Measurements from ENCODE around the gene LRRC4C. TPM values are rescaled to one million over a fixed set of nuclear protein-coding genes. Genes with fewer than 3 reads are reported as not detected.

LRRC4C gene
- total RNA-seq, 3 donors from 2014 or later, result 0.29 to 4.1 TPM; not detected in 1

DNA sequence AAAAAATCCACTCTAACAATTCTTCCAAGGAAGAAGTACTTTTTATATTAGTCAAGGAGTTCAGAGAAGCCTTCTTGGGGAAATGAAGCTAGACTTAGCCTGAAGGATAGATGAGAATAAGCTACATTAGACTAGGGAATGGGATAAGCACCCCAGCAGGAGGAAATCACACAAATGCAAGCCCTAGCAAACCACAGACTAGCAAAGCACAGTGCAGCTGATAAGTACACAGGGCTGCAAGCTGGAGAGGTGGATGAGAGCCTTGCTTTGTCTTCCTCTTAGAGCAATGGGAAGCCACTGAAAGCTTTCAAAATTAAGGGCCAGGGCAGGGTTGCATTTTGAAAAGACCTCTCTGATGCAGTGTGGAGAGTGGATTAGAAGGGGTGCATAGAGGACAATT is 946.2 kb downstream of the LRRC4C start:
- intact Hi-C loops (cut with DNase I, micrococcal nuclease), result no loop called here
- no peak for ATAC-seq
- H3K9me3 ChIP-seq, result peaks cover 26% of the 10 kb centered on the region
- TF ChIP-seq, protein P1, sequence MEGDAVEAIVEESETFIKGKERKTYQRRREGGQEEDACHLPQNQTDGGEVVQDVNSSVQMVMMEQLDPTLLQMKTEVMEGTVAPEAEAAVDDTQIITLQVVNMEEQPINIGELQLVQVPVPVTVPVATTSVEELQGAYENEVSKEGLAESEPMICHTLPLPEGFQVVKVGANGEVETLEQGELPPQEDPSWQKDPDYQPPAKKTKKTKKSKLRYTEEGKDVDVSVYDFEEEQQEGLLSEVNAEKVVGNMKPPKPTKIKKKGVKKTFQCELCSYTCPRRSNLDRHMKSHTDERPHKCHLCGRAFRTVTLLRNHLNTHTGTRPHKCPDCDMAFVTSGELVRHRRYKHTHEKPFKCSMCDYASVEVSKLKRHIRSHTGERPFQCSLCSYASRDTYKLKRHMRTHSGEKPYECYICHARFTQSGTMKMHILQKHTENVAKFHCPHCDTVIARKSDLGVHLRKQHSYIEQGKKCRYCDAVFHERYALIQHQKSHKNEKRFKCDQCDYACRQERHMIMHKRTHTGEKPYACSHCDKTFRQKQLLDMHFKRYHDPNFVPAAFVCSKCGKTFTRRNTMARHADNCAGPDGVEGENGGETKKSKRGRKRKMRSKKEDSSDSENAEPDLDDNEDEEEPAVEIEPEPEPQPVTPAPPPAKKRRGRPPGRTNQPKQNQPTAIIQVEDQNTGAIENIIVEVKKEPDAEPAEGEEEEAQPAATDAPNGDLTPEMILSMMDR (IDR thresholded peaks at IDR 0.05), result no peak
- no peaks in the 10 kb centered on the region for H3K36me3 ChIP-seq (ENCODE audit: low read depth)
- DNase-seq, result no peak
- no peak overlapping the region for H3K4me3 ChIP-seq
- no peaks in the 10 kb centered on the region for H3K4me1 ChIP-seq (ENCODE audit: low read depth)

DNA sequence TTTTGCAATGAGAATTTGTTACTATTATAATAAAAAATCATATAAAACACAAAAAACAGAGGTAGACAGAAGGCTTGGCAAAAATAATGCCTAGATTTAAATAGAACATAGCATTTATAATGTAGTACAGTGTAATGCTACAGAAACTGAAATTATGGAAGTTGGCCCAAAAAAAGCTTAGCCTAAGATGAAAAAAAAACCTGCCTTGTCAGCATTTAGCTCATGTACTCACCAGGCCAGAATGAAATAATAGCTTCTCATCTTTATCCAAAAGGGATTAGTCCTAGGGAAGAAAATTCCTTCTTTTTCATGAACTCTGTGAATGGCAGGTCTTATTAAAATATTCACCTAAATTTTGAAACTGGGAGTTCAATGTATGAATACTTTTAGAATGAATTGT is 951.1 kb downstream of the LRRC4C start:
- no peaks in the 10 kb centered on the region for H3K4me1 ChIP-seq (ENCODE audit: low read depth)
- intact Hi-C loops (cut with DNase I, micrococcal nuclease), result no loop called here
- H3K9me3 ChIP-seq, result peaks cover 18% of the 10 kb centered on the region
- H3K4me3 ChIP-seq, result no peak overlapping the region
- H3K36me3 ChIP-seq (ENCODE audit: low read depth), result no peaks in the 10 kb centered on the region
- no peak for DNase-seq
- ATAC-seq, result no peak
- TF ChIP-seq, protein P1 (IDR thresholded peaks at IDR 0.05), result no peak

DNA sequence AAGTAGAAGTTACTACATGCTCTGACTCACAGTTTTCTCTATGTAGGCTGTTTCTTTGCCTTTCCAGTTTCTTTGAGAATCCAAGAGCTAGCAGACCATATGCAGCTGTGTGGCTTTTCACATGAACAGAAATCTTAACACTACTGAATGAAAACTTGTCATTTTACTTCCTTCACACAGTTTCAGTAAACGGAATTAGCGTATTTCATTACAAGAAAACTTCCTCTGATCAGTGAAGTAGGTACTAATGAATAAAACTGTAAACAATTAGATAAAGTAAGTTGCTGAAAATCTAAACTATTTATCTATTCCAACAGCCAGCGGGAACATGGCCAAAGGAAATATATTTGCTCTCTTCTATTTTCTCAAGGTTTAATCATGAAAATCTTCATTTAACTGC is 953.2 kb downstream of the LRRC4C start:
- Histone ChIP-seq H3K9me3 (peaks cover 25% of the 10 kb centered on the region), H3K4me3 (no peak overlapping the region), H3K4me1 (ENCODE audit: low read depth) (no peaks in the 10 kb centered on the region), H3K36me3 (ENCODE audit: low read depth) (no peaks in the 10 kb centered on the region)
- ATAC-seq (no peak), DNase-seq (no peak)
- intact Hi-C loops (cut with DNase I, micrococcal nuclease), result no loop called here
- TF ChIP-seq, protein P1 (IDR thresholded peaks at IDR 0.05), result no peak

DNA sequence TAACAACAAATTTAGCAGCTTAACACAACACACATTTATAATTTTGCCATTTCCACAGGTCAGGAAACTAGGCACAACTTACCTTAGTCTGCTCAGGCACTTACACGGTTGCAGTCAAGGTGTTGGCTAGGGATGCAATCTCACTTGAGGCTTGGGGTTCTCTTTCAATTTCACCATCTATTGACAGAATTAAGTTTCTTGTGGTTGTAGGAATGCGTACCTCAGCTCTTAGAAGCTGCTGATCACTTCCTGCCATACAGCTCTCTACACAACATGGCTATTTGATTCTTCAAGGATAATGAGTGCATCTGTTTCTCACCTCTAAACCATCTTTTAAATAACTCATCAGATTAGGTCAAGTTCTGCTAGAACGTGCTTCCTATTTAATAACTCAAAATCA is 968.1 kb downstream of the LRRC4C start:
- peaks cover 21% of the 10 kb centered on the region for H3K9me3 ChIP-seq
- ATAC-seq, result no peak

DNA sequence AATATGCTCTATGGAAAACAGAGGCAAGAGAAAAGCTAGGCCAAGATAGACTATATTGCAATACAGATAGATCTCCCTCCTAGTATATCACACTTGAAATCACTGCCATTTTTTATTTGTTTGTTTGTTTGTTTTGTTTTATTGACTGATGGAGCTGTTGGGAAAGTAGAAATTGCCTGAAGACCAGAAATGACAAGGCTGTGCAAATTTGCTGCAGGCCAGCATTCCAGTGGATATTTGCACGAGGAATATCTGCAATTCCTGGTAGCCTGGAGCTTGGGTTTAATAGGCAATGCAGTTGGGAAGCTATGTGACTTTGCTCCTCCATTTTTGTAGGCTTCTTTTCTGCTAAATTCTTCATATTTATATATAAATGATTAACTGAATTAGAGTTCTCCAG is 991.7 kb downstream of the LRRC4C start:
- Histone ChIP-seq H3K9me3 (peaks cover 34% of the 10 kb centered on the region), H3K36me3 (ENCODE audit: low read depth) (no peaks in the 10 kb centered on the region), H3K4me3 (no peak overlapping the region), H3K4me1 (ENCODE audit: low read depth) (no peaks in the 10 kb centered on the region)
- TF ChIP-seq, protein P1 (IDR thresholded peaks at IDR 0.05), result no peak
- DNase-seq (no peak), ATAC-seq (no peak)
- intact Hi-C loops (cut with DNase I, micrococcal nuclease), result no loop called here

More for the DNA sequence above, 968.1 kb downstream of the LRRC4C start:
- TF ChIP-seq, protein P1 (IDR thresholded peaks at IDR 0.05), result no peak
- DNase-seq, result no peak
- Histone ChIP-seq H3K4me3 (no peak overlapping the region), H3K4me1 (ENCODE audit: low read depth) (no peaks in the 10 kb centered on the region), H3K36me3 (ENCODE audit: low read depth) (no peaks in the 10 kb centered on the region)
- intact Hi-C loops (cut with DNase I, micrococcal nuclease), result no loop called here

DNA sequence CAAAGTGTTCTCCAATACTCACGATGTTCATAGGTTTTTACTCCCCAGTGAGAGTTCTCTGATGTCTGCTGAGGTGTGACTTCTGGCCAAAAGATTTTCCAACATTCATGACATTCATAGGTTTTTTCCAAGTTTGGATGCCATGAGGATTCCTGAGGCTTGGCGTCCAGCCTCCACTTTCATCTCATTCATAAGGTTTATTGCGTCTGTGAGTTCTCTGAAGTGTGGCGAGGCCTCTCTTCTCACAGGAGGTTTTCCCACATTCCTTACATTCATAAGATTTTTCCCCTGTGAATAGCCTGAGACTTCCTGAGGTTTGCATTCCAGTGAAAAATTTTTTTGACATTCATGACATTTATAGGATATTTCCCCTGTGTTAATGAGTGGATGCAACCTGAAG is 1014.1 kb downstream of the LRRC4C start:
- intact Hi-C loops (cut with DNase I, micrococcal nuclease), result no loop called here

More for the DNA sequence above, 1014.1 kb downstream of the LRRC4C start:
- DNase-seq (no peak), ATAC-seq (no peak)
- Histone ChIP-seq H3K4me1 (ENCODE audit: low read depth) (no peaks in the 10 kb centered on the region), H3K36me3 (ENCODE audit: low read depth) (no peaks in the 10 kb centered on the region), H3K4me3 (no peak overlapping the region), H3K9me3 (peaks cover 41% of the 10 kb centered on the region)
- TF ChIP-seq, protein P1 (IDR thresholded peaks at IDR 0.05), result no peak

All from mucosa of descending colon (tissue), 3 donors.